ENCODE results near the gene PRAMEF4. TPM values are rescaled to one million over a fixed set of nuclear protein-coding genes. Genes with fewer than 3 reads are reported as not detected.

Gene PRAMEF4
- total RNA-seq, 1 donor from 2014 or later: not detected

Other genes with a start within 250 kb of the PRAMEF4 start
- gene AADACL4, start 242.1 kb downstream of the PRAMEF4 start, total RNA-seq: not detected in 2 replicates
- not detected in 2 replicates for gene AADACL3, start 170.1 kb downstream of the PRAMEF4 start, total RNA-seq
- not detected in 2 replicates for gene CFAP107, start 140.0 kb downstream of the PRAMEF4 start, total RNA-seq
- not detected in 2 replicates for gene PRAMEF12, start 112.5 kb downstream of the PRAMEF4 start, total RNA-seq
- not detected in 2 replicates for gene PRAMEF1, start 94.8 kb downstream of the PRAMEF4 start, total RNA-seq
- gene PRAMEF11, start 54.8 kb downstream of the PRAMEF4 start, total RNA-seq: not detected in 2 replicates
- not detected in 2 replicates for gene HNRNPCL1, start 37.5 kb downstream of the PRAMEF4 start, total RNA-seq
- not detected in 2 replicates for gene PRAMEF2, start 29.1 kb downstream of the PRAMEF4 start, total RNA-seq
- not detected in 2 replicates for gene PRAMEF10, start 12.1 kb upstream of the PRAMEF4 start, total RNA-seq
- not detected in 2 replicates for gene PRAMEF7, start 30.4 kb upstream of the PRAMEF4 start, total RNA-seq
- gene PRAMEF6, start 61.4 kb upstream of the PRAMEF4 start, total RNA-seq: not detected in 2 replicates
- not detected in 2 replicates for gene PRAMEF27, start 170.4 kb upstream of the PRAMEF4 start, total RNA-seq
- gene HNRNPCL3, start 174.6 kb upstream of the PRAMEF4 start, total RNA-seq: not detected in 2 replicates
- gene PRAMEF25, start 184.6 kb upstream of the PRAMEF4 start, total RNA-seq: not detected in 2 replicates
- gene HNRNPCL2, start 230.7 kb upstream of the PRAMEF4 start, total RNA-seq: not detected in 2 replicates

Data from epithelial cell of proximal tubule (primary cell).